22Rv1 (cell line): Measurements from ENCODE around the gene HS2ST1.

Experiments
- H3K27ac ChIP-seq: fragments of 450-650 bp; 2 replicates; pipeline ENCODE4 v1.5.1; 2017
- ZFX ChIP-seq: fragments of 450-650 bp; IDR thresholded peaks from 2 replicates; pipeline ENCODE4 v1.6.1; 2017; ENCODE audit warnings: antibody characterized with exemption, borderline replicate concordance
- TF ChIP-seq, protein P1 (sequence below): fragments of 450-650 bp; IDR thresholded peaks from 2 replicates; pipeline ENCODE4 v1.5.1; 2017; ENCODE audit warnings: mild to moderate bottlenecking

The HS2ST1 gene

DNA sequence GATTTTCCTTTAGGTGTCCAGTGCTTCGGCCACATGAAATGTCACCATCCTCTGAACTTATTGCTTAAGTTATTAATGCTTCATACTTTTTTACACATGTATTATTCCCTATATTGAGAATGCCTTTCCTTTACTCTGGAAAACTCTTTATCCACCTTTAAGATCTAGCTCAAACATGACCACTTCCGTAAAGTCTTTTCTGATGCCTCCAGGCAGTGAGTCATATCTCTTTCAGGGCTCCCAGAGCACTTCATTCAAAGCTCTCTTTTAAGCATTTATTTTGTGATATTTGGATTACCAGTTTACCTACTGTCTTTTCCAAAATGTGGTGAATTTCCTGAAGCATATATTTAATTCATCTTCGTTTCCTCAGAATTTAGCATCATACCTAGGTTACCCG, 178.9 kb downstream of the HS2ST1 start:
- TF ChIP-seq ZFX: no peak
- TF ChIP-seq, protein P1, sequence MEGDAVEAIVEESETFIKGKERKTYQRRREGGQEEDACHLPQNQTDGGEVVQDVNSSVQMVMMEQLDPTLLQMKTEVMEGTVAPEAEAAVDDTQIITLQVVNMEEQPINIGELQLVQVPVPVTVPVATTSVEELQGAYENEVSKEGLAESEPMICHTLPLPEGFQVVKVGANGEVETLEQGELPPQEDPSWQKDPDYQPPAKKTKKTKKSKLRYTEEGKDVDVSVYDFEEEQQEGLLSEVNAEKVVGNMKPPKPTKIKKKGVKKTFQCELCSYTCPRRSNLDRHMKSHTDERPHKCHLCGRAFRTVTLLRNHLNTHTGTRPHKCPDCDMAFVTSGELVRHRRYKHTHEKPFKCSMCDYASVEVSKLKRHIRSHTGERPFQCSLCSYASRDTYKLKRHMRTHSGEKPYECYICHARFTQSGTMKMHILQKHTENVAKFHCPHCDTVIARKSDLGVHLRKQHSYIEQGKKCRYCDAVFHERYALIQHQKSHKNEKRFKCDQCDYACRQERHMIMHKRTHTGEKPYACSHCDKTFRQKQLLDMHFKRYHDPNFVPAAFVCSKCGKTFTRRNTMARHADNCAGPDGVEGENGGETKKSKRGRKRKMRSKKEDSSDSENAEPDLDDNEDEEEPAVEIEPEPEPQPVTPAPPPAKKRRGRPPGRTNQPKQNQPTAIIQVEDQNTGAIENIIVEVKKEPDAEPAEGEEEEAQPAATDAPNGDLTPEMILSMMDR: no peak
- no peak overlapping the region for H3K27ac ChIP-seq

DNA sequence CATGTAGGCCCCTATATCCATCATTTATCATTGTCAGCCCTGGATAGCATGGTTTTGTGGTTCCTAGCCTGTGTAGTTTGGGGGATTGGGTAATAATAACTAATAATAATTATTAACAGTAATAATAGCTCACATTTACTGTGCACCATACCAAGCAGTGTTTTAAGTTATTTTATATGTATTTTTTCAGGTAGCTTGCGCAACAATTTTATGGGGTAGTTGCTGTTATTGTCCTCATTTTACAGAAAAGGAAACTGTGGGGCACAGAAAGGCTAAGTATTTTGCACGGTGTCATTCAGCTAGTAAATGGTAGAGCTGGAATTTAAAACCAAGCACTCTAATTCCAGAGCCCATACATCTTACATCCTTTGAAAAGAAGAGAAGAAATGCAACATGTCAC, 179.8 kb downstream of the HS2ST1 start:
- no peak overlapping the region for H3K27ac ChIP-seq

DNA sequence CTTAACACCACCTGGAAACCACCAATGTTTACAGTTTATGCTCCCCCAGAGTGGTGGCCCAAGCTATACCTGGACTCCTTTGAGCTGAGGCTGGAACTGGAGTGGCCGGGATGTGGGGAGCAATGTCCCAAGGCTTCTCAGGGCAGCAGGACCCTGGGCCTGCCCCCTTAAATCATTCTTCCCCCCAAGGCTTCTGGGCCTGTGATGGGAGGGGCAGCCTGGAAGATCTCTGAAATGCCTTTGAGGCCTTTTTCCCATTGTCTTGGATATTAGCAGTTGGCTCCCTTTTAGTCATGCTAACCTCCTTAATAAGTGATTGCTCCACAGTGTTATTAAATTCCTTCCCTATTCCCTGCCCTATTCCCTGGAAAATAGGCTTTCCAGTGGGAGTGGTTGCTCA, 185.8 kb downstream of the HS2ST1 start:
- H3K27ac ChIP-seq: no peak overlapping the region
- TF ChIP-seq ZFX: no peak
- TF ChIP-seq, protein P1: no peak

More for the DNA sequence above, 179.8 kb downstream of the HS2ST1 start:
- TF ChIP-seq, protein P1: no peak
- no peak for TF ChIP-seq ZFX

DNA sequence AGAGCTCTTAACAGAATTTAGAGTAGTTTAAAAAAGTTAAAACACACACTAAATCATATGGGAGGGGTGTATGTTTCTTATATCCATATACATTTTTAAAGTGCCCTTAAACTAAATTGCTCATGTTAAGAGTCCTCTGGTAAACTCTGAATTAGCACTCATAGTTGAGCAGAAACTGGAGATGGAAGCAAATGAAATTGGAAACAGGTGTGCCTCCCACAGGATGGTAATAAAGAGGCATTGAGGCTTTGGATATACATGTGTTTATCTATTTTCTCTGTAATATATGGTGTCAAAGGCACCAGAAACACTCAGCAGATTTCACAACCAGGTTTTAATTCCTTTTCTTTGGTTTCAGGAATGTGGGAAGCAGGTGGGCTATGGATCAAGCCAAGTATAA, 188.6 kb downstream of the HS2ST1 start:
- H3K27ac ChIP-seq: no peak overlapping the region
- TF ChIP-seq, protein P1: no peak
- no peak for TF ChIP-seq ZFX

DNA sequence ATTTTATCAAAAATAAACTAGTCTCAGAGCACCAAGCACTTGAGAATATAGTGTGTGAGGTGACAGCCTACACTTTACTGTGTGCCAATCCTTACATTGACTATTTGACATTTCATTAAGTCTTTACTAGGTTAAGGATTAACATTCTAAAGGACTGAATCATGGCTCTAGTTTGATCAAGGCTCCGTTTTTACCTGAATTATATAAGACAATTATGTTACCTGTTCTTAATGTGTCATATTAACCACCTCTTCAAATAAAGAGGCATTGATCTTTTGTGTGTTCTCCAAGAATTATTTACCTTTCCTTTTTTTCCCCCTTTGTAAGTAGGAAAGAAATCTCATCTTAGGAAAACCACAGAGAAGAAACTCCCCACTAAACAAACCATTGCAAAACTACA, 189.7 kb downstream of the HS2ST1 start:
- TF ChIP-seq, protein P1: no peak
- no peak for TF ChIP-seq ZFX
- H3K27ac ChIP-seq: no peak overlapping the region

DNA sequence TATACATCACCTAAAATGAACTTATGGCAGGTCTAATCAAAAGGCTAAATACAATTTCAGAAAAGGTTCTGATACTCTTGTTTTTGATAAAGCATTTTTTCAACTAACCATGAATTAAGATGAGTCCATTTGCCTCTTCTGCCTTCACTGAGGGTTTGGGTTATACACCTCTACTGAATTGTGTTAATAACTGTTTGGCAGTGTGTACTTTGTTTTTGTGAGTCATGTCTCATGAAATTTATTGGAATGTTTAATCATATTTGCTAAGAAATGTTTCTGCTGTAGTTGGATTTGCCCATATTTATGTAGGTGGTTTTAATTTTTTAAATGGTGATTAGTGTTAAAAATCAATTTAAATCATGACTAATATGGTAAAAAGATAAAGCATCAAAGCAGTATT, 190.5 kb downstream of the HS2ST1 start:
- no peak overlapping the region for H3K27ac ChIP-seq
- TF ChIP-seq, protein P1: no peak
- TF ChIP-seq ZFX: no peak

DNA sequence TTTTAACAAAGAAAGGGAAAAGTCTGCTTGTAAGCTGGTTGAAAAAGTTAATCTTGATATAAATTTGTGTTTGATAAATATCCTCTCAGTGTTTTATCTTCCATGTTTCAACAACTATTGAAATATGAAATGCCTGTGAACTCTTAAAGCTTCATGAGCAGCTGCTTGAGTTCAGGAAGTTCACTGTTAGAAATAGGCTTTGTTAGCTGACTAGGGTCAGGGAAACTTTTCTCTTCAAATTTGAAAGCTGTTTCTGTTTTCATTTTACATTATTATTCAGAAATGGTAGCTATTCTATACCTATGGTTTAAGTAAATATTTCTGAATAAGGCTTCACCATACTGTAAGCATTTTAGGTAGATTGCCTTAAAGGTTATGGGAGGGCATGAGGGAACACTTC, 191.7 kb downstream of the HS2ST1 start:
- H3K27ac ChIP-seq: no peak overlapping the region

More for the DNA sequence above, 191.7 kb downstream of the HS2ST1 start:
- TF ChIP-seq, protein P1: no peak
- TF ChIP-seq ZFX: no peak
